H9 (cell line): Measurements from ENCODE around the gene VWA8. TPM values are rescaled to one million over a fixed set of nuclear protein-coding genes. Genes with fewer than 3 reads are reported as not detected.

Source experiments
- DNase-seq: peaks from one replicate; pipeline ENCODE4 v3.0.0-alpha.2; 2017
- H2AFZ ChIP-seq: one replicate; pipeline ENCODE4 v1.6.1; 2013; ENCODE audit warnings: mild to moderate bottlenecking, low read length, control low read depth, moderate library complexity
- H2AK5ac ChIP-seq: 2 replicates; pipeline ENCODE4 v1.6.1; 2013; ENCODE audit warnings: low read length, control low read depth, mixed read lengths; ENCODE audit not compliant: insufficient read length
- H2BK120ac ChIP-seq: one replicate; pipeline ENCODE4 v1.6.1; 2013; ENCODE audit warnings: low read depth, mild to moderate bottlenecking, low read length, control low read depth, inconsistent platforms; ENCODE audit not compliant: poor library complexity, severe bottlenecking
- H2BK12ac ChIP-seq: 2 replicates; pipeline ENCODE4 v1.6.1; 2013; ENCODE audit warnings: low read length, control low read depth, mixed read lengths, low read depth; ENCODE audit not compliant: insufficient read length
- H2BK15ac ChIP-seq: 2 replicates; pipeline ENCODE4 v1.6.1; 2013; ENCODE audit warnings: low read depth, low read length, control low read depth
- H2BK20ac ChIP-seq: one replicate; pipeline ENCODE4 v1.6.1; 2013; ENCODE audit warnings: low read depth, mild to moderate bottlenecking, low read length, control low read depth, inconsistent platforms; ENCODE audit not compliant: poor library complexity, severe bottlenecking
- H2BK5ac ChIP-seq: 2 replicates; pipeline ENCODE4 v1.6.1; 2013; ENCODE audit warnings: low read length, control low read depth, mixed read lengths; ENCODE audit not compliant: insufficient read length
- H3K14ac ChIP-seq: 2 replicates; pipeline ENCODE4 v1.6.1; 2013; ENCODE audit warnings: low read length, control low read depth; ENCODE audit not compliant: insufficient read depth
- H3K18ac ChIP-seq: 2 replicates; pipeline ENCODE4 v1.6.1; 2013; ENCODE audit warnings: low read depth, mild to moderate bottlenecking, mixed read lengths, low read length, control low read depth; ENCODE audit not compliant: insufficient read length
- H3K23ac ChIP-seq: 2 replicates; pipeline ENCODE4 v1.6.1; 2013; ENCODE audit warnings: low read length, control low read depth, mixed read lengths, low read depth; ENCODE audit not compliant: insufficient read length
- H3K23me2 ChIP-seq: 2 replicates; pipeline ENCODE4 v1.6.1; 2013; ENCODE audit warnings: low read depth, mild to moderate bottlenecking, mixed read lengths, low read length, control low read depth; ENCODE audit not compliant: insufficient read length, poor library complexity, severe bottlenecking
- H3K27ac ChIP-seq: 2 replicates; pipeline ENCODE4 v1.5.1; 2013; ENCODE audit warnings: low read length, control low read depth, mixed read lengths, low read depth; ENCODE audit not compliant: insufficient read length
- H3K27me3 ChIP-seq: 2 replicates; pipeline ENCODE4 v1.6.1; 2013; ENCODE audit warnings: low read length, control low read depth, inconsistent platforms; ENCODE audit not compliant: insufficient read depth
- H3K4ac ChIP-seq: 2 replicates; pipeline ENCODE4 v1.6.1; 2013; ENCODE audit warnings: low read depth, mild to moderate bottlenecking, control low read depth, inconsistent platforms, low read length, moderate library complexity
- H3K4me1 ChIP-seq: 2 replicates; pipeline ENCODE4 v1.6.1; 2013; ENCODE audit warnings: low read length, control low read depth, inconsistent platforms; ENCODE audit not compliant: insufficient read depth
- H3K4me2 ChIP-seq: 2 replicates; pipeline ENCODE4 v1.6.1; 2013; ENCODE audit warnings: low read length, control low read depth, mixed read lengths; ENCODE audit not compliant: insufficient read length, insufficient read depth
- H3K56ac ChIP-seq: 2 replicates; pipeline ENCODE4 v1.6.1; 2013; ENCODE audit warnings: low read depth, mild to moderate bottlenecking, mixed read lengths, low read length, control low read depth; ENCODE audit not compliant: insufficient read length
- H3K79me1 ChIP-seq: 2 replicates; pipeline ENCODE4 v1.6.1; 2013; ENCODE audit warnings: low read depth, mild to moderate bottlenecking, moderate library complexity, low read length, control low read depth, inconsistent platforms; ENCODE audit not compliant: insufficient read depth, poor library complexity, severe bottlenecking
- H3K79me2 ChIP-seq: 2 replicates; pipeline ENCODE4 v1.6.1; 2013; ENCODE audit warnings: low read length, control low read depth, inconsistent platforms; ENCODE audit not compliant: insufficient read depth
- H3K9ac ChIP-seq: 2 replicates; pipeline ENCODE4 v1.6.1; 2013; ENCODE audit warnings: low read length, control low read depth, mixed read lengths; ENCODE audit not compliant: insufficient read length; ENCODE audit errors: extremely low read depth
- H3K9me3 ChIP-seq: one replicate; pipeline ENCODE4 v1.6.1; 2013; ENCODE audit warnings: low read depth, low read length, inconsistent platforms; ENCODE audit not compliant: control insufficient read depth
- H3T11ph ChIP-seq: one replicate; pipeline ENCODE4 v1.6.1; 2013; ENCODE audit warnings: mild to moderate bottlenecking, low read length, control low read depth, inconsistent platforms
- H4K20me1 ChIP-seq: one replicate; pipeline ENCODE4 v1.6.1; 2013; ENCODE audit not compliant: control insufficient read depth, insufficient read length, insufficient read depth
- H4K5ac ChIP-seq: 2 replicates; pipeline ENCODE4 v1.6.1; 2013; ENCODE audit warnings: low read depth, mild to moderate bottlenecking, mixed read lengths, low read length, control low read depth; ENCODE audit not compliant: insufficient read length
- H4K8ac ChIP-seq: replicated peaks from 2 replicates; pipeline ENCODE4 v1.6.1; 2013; ENCODE audit warnings: low read length, control low read depth, mixed read lengths, low read depth; ENCODE audit not compliant: insufficient read length
- H4K91ac ChIP-seq: 2 replicates; pipeline ENCODE4 v1.6.1; 2013; ENCODE audit warnings: low read depth, mild to moderate bottlenecking, moderate library complexity, mixed read lengths, low read length, control low read depth; ENCODE audit not compliant: insufficient read length
- H3K27ac Mint-ChIP-seq, 3 experiments: 2 replicates in 2 of 3; 3 replicates in 1 of 3; pipeline ENCODE4 v1.8.0; 2020 to 2021; ENCODE audit warnings: mixed read lengths in 3 of 3, mild to moderate bottlenecking in 1 of 3, moderate library complexity in 1 of 3
- H3K27me3 Mint-ChIP-seq: 2 replicates; pipeline ENCODE4 v1.8.0; 2021; ENCODE audit warnings: low read depth, mild to moderate bottlenecking, moderate library complexity, mixed read lengths
- H3K36me3 Mint-ChIP-seq, 3 experiments: 2 replicates in 2 of 3; 3 replicates in 1 of 3; pipeline ENCODE4 v1.8.0; 2020 to 2021; ENCODE audit warnings: low read depth in 3 of 3, mixed read lengths in 3 of 3; ENCODE audit not compliant: insufficient read depth in 1 of 3
- H3K4me1 Mint-ChIP-seq, 2 experiments: 2 replicates each; pipeline ENCODE4 v1.8.0; 2020; ENCODE audit warnings: mixed read lengths in 2 of 2
- H3K4me3 Mint-ChIP-seq, 2 experiments: 2 replicates in 1 of 2; 3 replicates in 1 of 2; pipeline ENCODE4 v1.8.0; 2020 to 2021; ENCODE audit warnings: mild to moderate bottlenecking in 2 of 2, mixed read lengths in 2 of 2, moderate library complexity in 1 of 2
- H3K9me3 Mint-ChIP-seq, 2 experiments: 2 replicates in 1 of 2; 3 replicates in 1 of 2; pipeline ENCODE4 v1.8.0; 2020; ENCODE audit warnings: mild to moderate bottlenecking in 2 of 2, mixed read lengths in 2 of 2, moderate library complexity in 1 of 2
- WGBS: extraction: QIAGEN DNeasy Blood & Tissue Kit; methylation state at CpG from one replicate; pipeline ENCODE4 v1.1.7; 2013; ENCODE audit warnings: missing lambda C conversion rate, low lambda C conversion rate, mixed read lengths; ENCODE audit not compliant: insufficient read length; ENCODE audit errors: extremely low coverage; 5-methylcytosine and 5-hydroxymethylcytosine counted together
- microRNA-seq: library from miRNA; unstranded; fragments of <30 nt; microRNA quantifications from one replicate; pipeline ENCODE4, GENCODE V29; 2020; ENCODE audit warnings: borderline microRNAs expressed
- total RNA-seq: library from RNA; stranded (reverse); gene quantifications from 2 replicates; pipeline ENCODE4 v1.2.1, GENCODE V29; 2021
- TF ChIP-seq, protein P1 (sequence below): fragments of 200-600 bp; sonication (generic); conservative IDR thresholded peaks from 3 replicates; pipeline ENCODE4 v1.8.0; 2021; ENCODE audit warnings: antibody characterized with exemption, mild to moderate bottlenecking

Gene VWA8
- total RNA-seq, 1 experiment from 2014 or later: 17.4 TPM

DNA sequence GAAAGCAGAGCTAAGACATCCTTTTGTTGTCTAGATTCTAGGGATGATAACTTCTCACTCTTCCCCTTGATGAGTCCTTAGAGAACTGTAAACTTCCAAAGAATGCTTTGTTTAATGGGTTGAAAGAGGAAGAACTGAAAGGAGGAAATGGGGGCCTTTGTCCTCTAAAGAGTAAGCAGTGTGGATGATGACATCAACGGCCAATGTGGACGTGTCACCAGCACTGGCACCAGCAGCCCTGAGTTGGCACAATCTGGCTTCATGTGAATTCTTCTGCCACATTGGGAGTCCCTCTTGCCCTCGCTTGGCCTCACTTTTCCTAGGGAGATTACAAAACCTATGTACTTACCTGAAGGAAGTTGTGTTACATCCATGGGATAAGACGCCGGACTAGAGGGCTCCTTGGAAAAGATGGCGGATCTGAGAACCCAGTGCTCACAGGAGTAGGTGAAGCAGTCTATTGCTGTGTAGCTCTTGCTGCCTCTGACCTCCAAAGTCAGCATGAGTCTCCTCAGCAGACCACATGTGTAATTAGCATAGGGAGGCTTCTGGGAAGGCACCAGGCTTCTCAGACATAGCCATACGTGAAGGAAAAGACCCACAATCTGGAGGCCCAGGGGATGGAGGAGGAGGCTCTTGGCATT lies 440.8 kb downstream of the VWA8 start:
- Histone ChIP-seq H4K20me1 (no peaks in the 10 kb centered on the region), H3K56ac (no peak overlapping the region), H3K9me3 (no peaks in the 10 kb centered on the region), H3K79me1 (no peaks in the 10 kb centered on the region), H2BK20ac (no peak overlapping the region), H2BK15ac (no peak overlapping the region), H2AK5ac (no peak overlapping the region), H3K27me3 (no peaks in the 10 kb centered on the region), H4K8ac (no peak overlapping the region), H3K4ac (no peak overlapping the region), H3K4me1 (no peaks in the 10 kb centered on the region), H3K79me2 (no peaks in the 10 kb centered on the region), H2BK5ac (no peak overlapping the region), H2BK12ac (no peak overlapping the region), H3K18ac (no peak overlapping the region), H3K4me2 (no peak overlapping the region), H4K5ac (no peak overlapping the region), H2AFZ (no peak overlapping the region), H2BK120ac (no peak overlapping the region), H3K9ac (no peak overlapping the region), H3K23ac (no peak overlapping the region), H3T11ph (no peak overlapping the region), H3K14ac (no peak overlapping the region), H3K23me2 (no peaks in the 10 kb centered on the region), H3K27ac (no peak overlapping the region), H4K91ac (no peak overlapping the region)
- H3K36me3 Mint-ChIP-seq: peaks cover 0 to 4% (median 0%) of the 10 kb centered on the region in 3 experiments; a peak in 1 of 7 replicates
- peaks cover 13 to 16% of the 10 kb centered on the region in 2 experiments for H3K4me1 Mint-ChIP-seq
- peaks cover 5% of the 10 kb centered on the region for H3K27me3 Mint-ChIP-seq
- no peak for DNase-seq
- TF ChIP-seq, protein P1, sequence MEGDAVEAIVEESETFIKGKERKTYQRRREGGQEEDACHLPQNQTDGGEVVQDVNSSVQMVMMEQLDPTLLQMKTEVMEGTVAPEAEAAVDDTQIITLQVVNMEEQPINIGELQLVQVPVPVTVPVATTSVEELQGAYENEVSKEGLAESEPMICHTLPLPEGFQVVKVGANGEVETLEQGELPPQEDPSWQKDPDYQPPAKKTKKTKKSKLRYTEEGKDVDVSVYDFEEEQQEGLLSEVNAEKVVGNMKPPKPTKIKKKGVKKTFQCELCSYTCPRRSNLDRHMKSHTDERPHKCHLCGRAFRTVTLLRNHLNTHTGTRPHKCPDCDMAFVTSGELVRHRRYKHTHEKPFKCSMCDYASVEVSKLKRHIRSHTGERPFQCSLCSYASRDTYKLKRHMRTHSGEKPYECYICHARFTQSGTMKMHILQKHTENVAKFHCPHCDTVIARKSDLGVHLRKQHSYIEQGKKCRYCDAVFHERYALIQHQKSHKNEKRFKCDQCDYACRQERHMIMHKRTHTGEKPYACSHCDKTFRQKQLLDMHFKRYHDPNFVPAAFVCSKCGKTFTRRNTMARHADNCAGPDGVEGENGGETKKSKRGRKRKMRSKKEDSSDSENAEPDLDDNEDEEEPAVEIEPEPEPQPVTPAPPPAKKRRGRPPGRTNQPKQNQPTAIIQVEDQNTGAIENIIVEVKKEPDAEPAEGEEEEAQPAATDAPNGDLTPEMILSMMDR: no peak
- WGBS: no CpG with 5 or more reads among the region's 7 CpGs
- no peak overlapping the region for H3K27ac Mint-ChIP-seq
- H3K4me3 Mint-ChIP-seq: no peak overlapping the region
- peaks cover 0 to 2% of the 10 kb centered on the region in 2 experiments; a peak in 2 of 5 replicates for H3K9me3 Mint-ChIP-seq

Small RNAs within 50 kb of the gene (microRNA-seq; reads per million reads assigned to microRNA genes)
- gene MIR5006: not detected

Other genes with a start within 250 kb of the VWA8 start
- 7.0 and 8.6 TPM in 2 replicates for gene DGKH, start 87.5 kb upstream of the VWA8 start, total RNA-seq